Measurements from ENCODE around the gene MYEOV. TPM values are rescaled to one million over a fixed set of nuclear protein-coding genes. Genes with fewer than 3 reads are reported as not detected.

Gene MYEOV
- total RNA-seq, 1 donor from 2014 or later = not detected

GRCh38 chr11:69339983-69340565 is 46.1 kb downstream of the MYEOV start:
- TF ChIP-seq CTCF (IDR thresholded peaks at IDR 0.05; ENCODE audit: borderline replicate concordance) = no peak
- no peaks in the 10 kb centered on the region for H3K36me3 ChIP-seq
- H3K4me1 ChIP-seq = no peaks in the 10 kb centered on the region
- H3K27ac ChIP-seq (replicated peaks) = no peak overlapping the region
- no peak overlapping the region for H3K4me3 ChIP-seq
- H3K9me3 ChIP-seq (replicated peaks) = no peaks in the 10 kb centered on the region
- no peak for DNase-seq
- intact Hi-C loops (cut with micrococcal nuclease) = no loop called here
- no peaks in the 10 kb centered on the region for H3K27me3 ChIP-seq (ENCODE audit: low read depth)

GRCh38 chr11:69342588-69343330 is 48.8 kb downstream of the MYEOV start:
- TF ChIP-seq CTCF (IDR thresholded peaks at IDR 0.05; ENCODE audit: borderline replicate concordance) = no peak
- Histone ChIP-seq H3K9me3 (replicated peaks) (no peaks in the 10 kb centered on the region), H3K36me3 (no peaks in the 10 kb centered on the region), H3K4me1 (no peaks in the 10 kb centered on the region), H3K27ac (replicated peaks) (no peak overlapping the region), H3K4me3 (no peak overlapping the region), H3K27me3 (ENCODE audit: low read depth) (no peaks in the 10 kb centered on the region)
- intact Hi-C loops (cut with micrococcal nuclease) = no loop called here
- no peak for DNase-seq

- Histone ChIP-seq H3K36me3 (no peaks in the 10 kb centered on the region), H3K4me3 (no peak overlapping the region), H3K9me3 (replicated peaks) (peaks cover 3% of the 10 kb centered on the region), H3K4me1 (no peaks in the 10 kb centered on the region), H3K27me3 (ENCODE audit: low read depth) (no peaks in the 10 kb centered on the region), H3K27ac (replicated peaks) (no peak overlapping the region)
- DNase-seq = no peak
- TF ChIP-seq CTCF (IDR thresholded peaks at IDR 0.05; ENCODE audit: borderline replicate concordance) = no peak
- intact Hi-C loops (cut with micrococcal nuclease) = no loop called here
Observed at GRCh38 chr11:69343401-69344321, 49.7 kb downstream of the MYEOV start.

GRCh38 chr11:69344570-69345145 is 50.7 kb downstream of the MYEOV start:
- Histone ChIP-seq H3K9me3 (replicated peaks) (peaks cover 4% of the 10 kb centered on the region), H3K36me3 (no peaks in the 10 kb centered on the region), H3K4me3 (no peak overlapping the region), H3K27me3 (ENCODE audit: low read depth) (no peaks in the 10 kb centered on the region), H3K27ac (replicated peaks) (no peak overlapping the region), H3K4me1 (no peaks in the 10 kb centered on the region)
- TF ChIP-seq CTCF (IDR thresholded peaks at IDR 0.05; ENCODE audit: borderline replicate concordance) = no peak
- intact Hi-C loops (cut with micrococcal nuclease) = no loop called here
- no peak for DNase-seq

Other genes starting within 250 kb of the MYEOV start
- 9.2 TPM for gene TPCN2, start 245.2 kb upstream of the MYEOV start, total RNA-seq
- gene SMIM38, start 138.2 kb upstream of the MYEOV start, total RNA-seq = not detected
- gene LINC01488, start 187.5 kb downstream of the MYEOV start, total RNA-seq = 0.38 TPM

Measured in left ventricle myocardium inferior (tissue), 1 donor.